Stomach (tissue), 4 donors: ENCODE results near the gene ERCC8.

Experiments
- POLR2A ChIP-seq, 4 donors: fragments of 450-650 bp; IDR thresholded peaks; one replicate each; pipeline ENCODE4 v1.6.1; 2016; ENCODE audit warnings: antibody characterized with exemption in 4 of 4, control low read depth in 2 of 4, mild to moderate bottlenecking in 1 of 4, moderate library complexity in 1 of 4
- POLR2AphosphoS5 ChIP-seq, 3 donors: sonication (generic); formaldehyde crosslinking; IDR thresholded peaks; one replicate each; pipeline ENCODE4 v1.6.1; 2016; ENCODE audit warnings: antibody characterized with exemption in 3 of 3
- TF ChIP-seq, protein P1 (sequence below), 7 experiments: fragments of 450-650 bp in 4 of 7; fragments of 200-600 bp in 3 of 7; sonication (generic) in 3 of 7; IDR thresholded peaks; one replicate each; pipeline ENCODE4 v1.5.1; 2016 to 2019; ENCODE audit warnings: antibody characterized with exemption in 7 of 7, control low read depth in 2 of 7, mild to moderate bottlenecking in 1 of 7

DNA sequence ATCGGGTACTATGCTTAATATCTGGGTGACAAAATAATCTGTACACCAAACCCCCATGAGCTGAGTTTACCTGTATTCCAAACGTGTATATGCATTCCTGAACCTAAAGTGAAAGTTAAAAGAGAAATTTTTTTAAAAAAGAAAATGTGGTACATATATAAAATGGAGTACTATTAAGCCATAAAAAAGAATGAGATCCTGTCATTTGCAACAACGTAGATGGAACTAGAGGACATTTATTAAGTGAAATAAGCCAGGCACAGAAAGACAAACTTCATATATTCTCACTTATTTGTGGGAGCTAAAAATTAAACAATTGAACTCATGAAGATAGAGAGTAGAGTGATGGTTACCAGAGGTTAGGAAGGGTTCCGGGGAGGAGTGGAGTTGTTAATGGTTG is 44.9 kb upstream of the ERCC8 start:
- TF ChIP-seq POLR2AphosphoS5 (IDR thresholded peaks at IDR 0.05) (no peak), POLR2A (IDR thresholded peaks at IDR 0.05) (no peak)
- TF ChIP-seq, protein P1, sequence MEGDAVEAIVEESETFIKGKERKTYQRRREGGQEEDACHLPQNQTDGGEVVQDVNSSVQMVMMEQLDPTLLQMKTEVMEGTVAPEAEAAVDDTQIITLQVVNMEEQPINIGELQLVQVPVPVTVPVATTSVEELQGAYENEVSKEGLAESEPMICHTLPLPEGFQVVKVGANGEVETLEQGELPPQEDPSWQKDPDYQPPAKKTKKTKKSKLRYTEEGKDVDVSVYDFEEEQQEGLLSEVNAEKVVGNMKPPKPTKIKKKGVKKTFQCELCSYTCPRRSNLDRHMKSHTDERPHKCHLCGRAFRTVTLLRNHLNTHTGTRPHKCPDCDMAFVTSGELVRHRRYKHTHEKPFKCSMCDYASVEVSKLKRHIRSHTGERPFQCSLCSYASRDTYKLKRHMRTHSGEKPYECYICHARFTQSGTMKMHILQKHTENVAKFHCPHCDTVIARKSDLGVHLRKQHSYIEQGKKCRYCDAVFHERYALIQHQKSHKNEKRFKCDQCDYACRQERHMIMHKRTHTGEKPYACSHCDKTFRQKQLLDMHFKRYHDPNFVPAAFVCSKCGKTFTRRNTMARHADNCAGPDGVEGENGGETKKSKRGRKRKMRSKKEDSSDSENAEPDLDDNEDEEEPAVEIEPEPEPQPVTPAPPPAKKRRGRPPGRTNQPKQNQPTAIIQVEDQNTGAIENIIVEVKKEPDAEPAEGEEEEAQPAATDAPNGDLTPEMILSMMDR (IDR thresholded peaks at IDR 0.05) = no peak
